ENCODE data around the gene RNF220. TPM values are rescaled to one million over a fixed set of nuclear protein-coding genes. Genes with fewer than 3 reads are reported as not detected.

Gene RNF220
- polyA plus RNA-seq, 1 donor: 83.4 TPM

DNA sequence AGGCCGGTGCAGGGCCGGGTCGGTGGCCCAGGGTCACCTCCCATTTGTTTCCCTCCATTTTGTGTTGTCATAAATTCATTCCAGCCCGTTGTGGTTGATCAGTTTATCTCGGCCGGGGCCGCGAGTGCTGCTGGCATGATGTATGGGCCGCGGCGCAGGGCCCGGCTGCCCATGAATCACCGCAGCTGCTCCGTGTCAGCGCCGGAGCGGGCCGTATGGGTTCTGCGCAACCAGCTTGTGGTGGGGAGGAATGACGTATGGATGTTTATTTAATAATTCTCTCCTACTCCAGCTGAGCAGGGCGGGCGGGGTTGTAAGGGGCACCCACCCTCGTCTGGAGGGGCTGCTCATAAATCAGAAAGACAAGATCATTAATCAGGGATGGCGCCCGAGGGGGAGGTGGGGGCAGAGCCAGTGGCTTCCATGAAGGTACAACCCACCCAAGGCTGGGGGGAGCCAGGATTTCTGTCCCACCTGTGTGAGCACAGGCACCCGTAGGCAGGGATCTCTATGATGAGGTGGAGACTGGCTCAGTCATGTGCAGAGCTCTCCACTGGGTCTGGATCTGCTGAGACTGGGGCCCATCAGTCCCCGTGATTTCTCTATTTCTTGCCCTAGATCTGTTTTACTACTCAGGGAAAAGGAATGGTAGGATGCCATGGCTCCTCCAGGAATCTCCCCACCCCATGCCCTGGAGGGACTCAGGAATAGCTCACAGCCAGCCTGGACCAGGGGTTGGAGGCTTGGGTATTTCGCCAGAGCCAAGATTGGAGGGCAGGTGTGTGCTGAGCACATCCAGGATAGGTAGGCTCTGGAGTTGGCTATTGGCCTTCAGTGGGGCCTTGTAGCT is 241.4 kb downstream of the RNF220 start:
- Histone ChIP-seq H3K4me1 (ENCODE audit: control insufficient read depth, insufficient read depth, low read length) (peaks cover 47% of the 10 kb centered on the region), H3K27ac (ENCODE audit: low read length) (no peak overlapping the region), H3K36me3 (ENCODE audit: control insufficient read depth, insufficient read depth, low read length) (peaks cover 94% of the 10 kb centered on the region), H3K27me3 (ENCODE audit: control insufficient read depth, insufficient read depth, low read length) (no peaks in the 10 kb centered on the region), H3K9me3 (ENCODE audit: control insufficient read depth, low read depth, low read length) (no peaks in the 10 kb centered on the region), H3K4me3 (ENCODE audit: low read length) (no peak overlapping the region)
- WGBS (ENCODE audit: insufficient coverage, low lambda C conversion rate): no CpG with 5 or more reads among the region's 28 CpGs
- no peak for DNase-seq

DNA sequence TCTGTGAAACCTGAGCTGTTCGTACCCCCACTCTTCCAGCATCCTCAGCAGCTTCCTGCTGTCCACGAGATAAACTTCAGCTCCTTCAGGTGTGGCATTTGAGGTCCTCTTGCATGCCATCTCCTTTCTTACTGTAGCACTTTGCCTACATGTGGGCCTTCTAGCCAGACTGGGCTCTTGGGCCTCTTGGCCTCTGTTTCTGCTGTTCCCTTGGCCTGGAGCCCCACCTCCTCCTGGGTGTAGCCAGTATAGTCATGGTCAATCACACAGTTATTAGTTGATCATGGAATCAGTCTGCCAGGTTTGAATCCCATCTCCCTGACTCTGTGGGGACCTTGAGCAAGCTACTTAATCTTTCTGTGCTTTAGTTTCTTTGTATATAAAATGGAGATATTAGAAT is 242.8 kb downstream of the RNF220 start:
- WGBS (ENCODE audit: insufficient coverage, low lambda C conversion rate): no CpG with 5 or more reads among the region's 2 CpGs
- no peak overlapping the region for H3K27ac ChIP-seq (ENCODE audit: low read length)
- no peak for DNase-seq

DNA sequence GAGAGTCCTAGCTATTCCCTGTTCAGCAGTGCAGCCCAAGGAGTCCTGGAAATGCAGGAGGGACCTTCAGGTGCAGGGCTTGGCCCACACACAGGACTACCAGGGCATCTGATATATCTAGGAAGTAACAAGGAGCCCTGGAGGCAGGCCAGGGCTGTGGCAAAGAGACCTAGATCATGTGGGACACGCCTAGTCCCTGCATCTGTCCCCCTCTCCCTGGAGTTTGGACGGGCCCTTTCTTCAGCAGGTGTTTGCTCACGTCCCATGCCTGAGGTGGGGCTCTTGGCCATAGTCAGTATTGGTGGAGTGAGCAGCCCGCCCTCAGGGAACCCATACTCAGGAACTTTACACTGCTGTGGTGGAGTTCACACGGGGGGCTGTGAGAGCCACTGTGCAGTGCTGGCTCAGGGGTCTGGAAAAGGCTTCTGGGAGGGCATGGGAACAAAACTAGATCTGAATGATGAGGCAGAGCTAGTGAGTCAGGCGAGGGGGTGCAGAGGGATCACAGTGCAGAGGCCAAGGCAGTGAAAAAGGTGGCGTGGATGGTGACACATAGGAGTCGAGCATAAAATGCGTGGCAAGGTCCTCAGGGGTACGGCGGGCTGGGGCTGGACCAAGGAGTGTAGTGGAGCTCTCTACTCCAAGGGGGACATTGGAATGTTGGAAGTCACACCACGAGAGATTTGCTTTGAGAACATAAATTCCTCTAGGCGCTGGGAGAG is 243.6 kb downstream of the RNF220 start:
- Histone ChIP-seq H3K27me3 (ENCODE audit: control insufficient read depth, insufficient read depth, low read length) (no peaks in the 10 kb centered on the region), H3K4me1 (ENCODE audit: control insufficient read depth, insufficient read depth, low read length) (peaks cover 50% of the 10 kb centered on the region), H3K9me3 (ENCODE audit: control insufficient read depth, low read depth, low read length) (no peaks in the 10 kb centered on the region), H3K4me3 (ENCODE audit: low read length) (no peak overlapping the region), H3K27ac (ENCODE audit: low read length) (peak overlapping the region; percentile 17), H3K36me3 (ENCODE audit: control insufficient read depth, insufficient read depth, low read length) (peaks cover 77% of the 10 kb centered on the region)
- DNase-seq: peak in 1 of 2 donors; percentile 70
- 97% methylated on average over 6 of the region's 13 CpGs for WGBS (ENCODE audit: insufficient coverage, low lambda C conversion rate)

More for the DNA sequence above, 242.8 kb downstream of the RNF220 start:
- Histone ChIP-seq H3K36me3 (ENCODE audit: control insufficient read depth, insufficient read depth, low read length) (peaks cover 80% of the 10 kb centered on the region), H3K4me1 (ENCODE audit: control insufficient read depth, insufficient read depth, low read length) (peaks cover 50% of the 10 kb centered on the region), H3K4me3 (ENCODE audit: low read length) (no peak overlapping the region), H3K27me3 (ENCODE audit: control insufficient read depth, insufficient read depth, low read length) (no peaks in the 10 kb centered on the region), H3K9me3 (ENCODE audit: control insufficient read depth, low read depth, low read length) (no peaks in the 10 kb centered on the region)

DNA sequence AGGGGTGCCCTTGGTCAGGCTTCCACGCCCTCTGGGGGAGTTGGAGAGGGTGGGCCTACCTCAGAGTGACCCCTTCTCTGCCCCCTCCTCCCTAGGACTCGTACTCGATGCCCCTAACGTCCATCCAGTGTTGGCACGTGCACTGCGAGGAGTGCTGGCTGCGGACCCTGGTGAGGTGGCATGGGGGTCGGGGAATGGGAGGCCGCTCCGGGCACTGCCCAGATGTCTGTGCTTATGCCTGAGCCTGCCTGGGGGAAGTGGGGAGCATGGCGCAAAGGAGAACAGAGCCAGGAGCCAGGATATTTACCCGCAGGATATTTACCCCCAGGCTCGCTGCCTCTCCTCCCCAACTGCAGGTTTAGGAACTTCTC is 244.7 kb downstream of the RNF220 start:
- Histone ChIP-seq H3K4me3 (ENCODE audit: low read length) (no peak overlapping the region), H3K9me3 (ENCODE audit: control insufficient read depth, low read depth, low read length) (peaks cover 1% of the 10 kb centered on the region), H3K4me1 (ENCODE audit: control insufficient read depth, insufficient read depth, low read length) (peaks cover 50% of the 10 kb centered on the region), H3K27me3 (ENCODE audit: control insufficient read depth, insufficient read depth, low read length) (no peaks in the 10 kb centered on the region), H3K36me3 (ENCODE audit: control insufficient read depth, insufficient read depth, low read length) (peaks cover 74% of the 10 kb centered on the region), H3K27ac (ENCODE audit: low read length) (peak overlapping the region; percentile 69)
- WGBS (ENCODE audit: insufficient coverage, low lambda C conversion rate): no CpG with 5 or more reads among the region's 13 CpGs
- DNase-seq: no peak

DNA sequence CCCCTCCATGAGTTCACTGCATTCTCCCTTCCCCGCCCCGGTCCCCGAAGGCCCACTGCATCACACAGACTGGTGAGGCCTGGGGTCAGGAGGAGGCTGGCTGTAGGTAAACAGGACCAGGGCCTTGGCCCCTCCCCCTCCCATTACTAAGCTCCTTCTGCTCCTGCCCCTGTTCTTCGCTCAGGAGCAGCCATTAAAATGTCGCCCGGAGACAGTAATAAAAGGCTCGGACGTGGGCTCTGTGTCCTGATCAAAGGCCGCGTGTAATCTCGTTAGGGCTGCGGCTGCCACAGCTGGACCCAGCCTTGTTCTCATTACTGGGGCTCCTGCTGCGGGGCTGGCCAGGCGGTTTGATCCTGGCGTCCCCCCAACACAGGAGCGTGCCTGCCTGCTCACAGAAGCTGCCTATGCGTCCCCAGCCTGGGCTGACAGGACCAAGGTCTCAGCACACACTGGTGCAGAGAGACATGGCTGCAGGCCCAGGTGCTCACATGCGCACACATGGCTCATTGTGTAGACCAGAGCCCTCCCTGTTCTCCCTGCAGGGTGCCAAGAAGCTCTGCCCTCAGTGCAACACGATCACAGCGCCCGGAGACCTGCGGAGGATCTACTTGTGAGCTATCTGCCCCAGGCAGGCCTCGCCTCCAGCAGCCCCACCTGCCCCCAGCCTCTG is 245.2 kb downstream of the RNF220 start:
- H3K4me1 ChIP-seq (ENCODE audit: control insufficient read depth, insufficient read depth, low read length): peaks cover 50% of the 10 kb centered on the region
- no peak overlapping the region for H3K4me3 ChIP-seq (ENCODE audit: low read length)
- no peaks in the 10 kb centered on the region for H3K27me3 ChIP-seq (ENCODE audit: control insufficient read depth, insufficient read depth, low read length)
- peaks cover 3% of the 10 kb centered on the region for H3K9me3 ChIP-seq (ENCODE audit: control insufficient read depth, low read depth, low read length)
- DNase-seq: peak; percentile 84 to 92
- peak overlapping the region; percentile 69 for H3K27ac ChIP-seq (ENCODE audit: low read length)
- H3K36me3 ChIP-seq (ENCODE audit: control insufficient read depth, insufficient read depth, low read length): peaks cover 71% of the 10 kb centered on the region
- WGBS (ENCODE audit: insufficient coverage, low lambda C conversion rate): no CpG with 5 or more reads among the region's 23 CpGs

DNA sequence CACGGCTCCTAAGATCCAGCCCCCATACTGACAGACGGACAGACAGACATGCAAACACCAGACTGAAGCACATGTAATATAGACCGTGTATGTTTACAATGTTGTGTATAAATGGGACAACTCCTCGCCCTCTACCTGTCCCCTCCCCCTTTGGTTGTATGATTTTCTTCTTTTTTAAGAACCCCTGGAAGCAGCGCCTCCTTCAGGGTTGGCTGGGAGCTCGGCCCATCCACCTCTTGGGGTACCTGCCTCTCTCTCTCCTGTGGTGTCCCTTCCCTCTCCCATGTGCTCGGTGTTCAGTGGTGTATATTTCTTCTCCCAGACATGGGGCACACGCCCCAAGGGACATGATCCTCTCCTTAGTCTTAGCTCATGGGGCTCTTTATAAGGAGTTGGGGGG is 246.0 kb downstream of the RNF220 start:
- no peak overlapping the region for H3K4me3 ChIP-seq (ENCODE audit: low read length)
- H3K36me3 ChIP-seq (ENCODE audit: control insufficient read depth, insufficient read depth, low read length): peaks cover 63% of the 10 kb centered on the region
- H3K9me3 ChIP-seq (ENCODE audit: control insufficient read depth, low read depth, low read length): peaks cover 3% of the 10 kb centered on the region
- no peak for DNase-seq
- no CpG with 5 or more reads among the region's 8 CpGs for WGBS (ENCODE audit: insufficient coverage, low lambda C conversion rate)
- H3K4me1 ChIP-seq (ENCODE audit: control insufficient read depth, insufficient read depth, low read length): peaks cover 50% of the 10 kb centered on the region
- no peaks in the 10 kb centered on the region for H3K27me3 ChIP-seq (ENCODE audit: control insufficient read depth, insufficient read depth, low read length)
- no peak overlapping the region for H3K27ac ChIP-seq (ENCODE audit: low read length)

DNA sequence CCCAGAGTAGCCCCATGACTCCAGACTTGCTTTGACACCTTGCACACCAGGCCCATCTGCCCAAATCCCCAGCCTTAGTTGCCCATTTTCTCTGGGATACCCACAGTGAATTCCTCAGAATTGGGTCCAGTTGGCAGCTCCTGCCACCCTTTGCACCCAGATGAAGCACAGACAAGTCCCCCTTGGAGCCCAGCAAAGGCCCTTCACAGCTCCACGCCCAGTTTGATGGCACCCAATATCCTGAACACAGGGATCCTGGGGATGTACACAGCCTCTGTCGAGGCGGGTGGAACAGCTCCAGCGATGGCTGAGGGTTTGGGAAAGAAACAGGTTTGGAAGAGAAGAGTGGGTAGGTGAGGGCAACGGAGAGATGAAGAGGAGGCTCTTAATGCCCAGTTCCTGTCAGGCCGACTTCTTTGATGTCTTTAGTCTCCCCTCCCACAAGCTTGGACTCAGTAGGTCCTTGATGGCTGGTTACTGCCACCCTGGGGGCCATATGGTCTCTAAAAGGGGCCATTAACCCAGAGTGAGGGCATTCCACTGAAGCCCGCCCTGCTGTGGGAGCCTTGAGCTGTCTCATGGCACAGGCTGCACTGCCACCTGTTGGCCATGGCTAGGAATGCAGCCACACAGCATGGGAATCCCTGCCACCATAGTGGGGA is 247.5 kb downstream of the RNF220 start:
- peaks cover 39% of the 10 kb centered on the region for H3K4me1 ChIP-seq (ENCODE audit: control insufficient read depth, insufficient read depth, low read length)
- no peak overlapping the region for H3K4me3 ChIP-seq (ENCODE audit: low read length)
- H3K9me3 ChIP-seq (ENCODE audit: control insufficient read depth, low read depth, low read length): peaks cover 3% of the 10 kb centered on the region
- DNase-seq: peak; percentile 60 to 63
- no CpG with 5 or more reads among the region's 7 CpGs for WGBS (ENCODE audit: insufficient coverage, low lambda C conversion rate)
- peaks cover 54% of the 10 kb centered on the region for H3K36me3 ChIP-seq (ENCODE audit: control insufficient read depth, insufficient read depth, low read length)
- H3K27ac ChIP-seq (ENCODE audit: low read length): no peak overlapping the region
- H3K27me3 ChIP-seq (ENCODE audit: control insufficient read depth, insufficient read depth, low read length): no peaks in the 10 kb centered on the region

DNA sequence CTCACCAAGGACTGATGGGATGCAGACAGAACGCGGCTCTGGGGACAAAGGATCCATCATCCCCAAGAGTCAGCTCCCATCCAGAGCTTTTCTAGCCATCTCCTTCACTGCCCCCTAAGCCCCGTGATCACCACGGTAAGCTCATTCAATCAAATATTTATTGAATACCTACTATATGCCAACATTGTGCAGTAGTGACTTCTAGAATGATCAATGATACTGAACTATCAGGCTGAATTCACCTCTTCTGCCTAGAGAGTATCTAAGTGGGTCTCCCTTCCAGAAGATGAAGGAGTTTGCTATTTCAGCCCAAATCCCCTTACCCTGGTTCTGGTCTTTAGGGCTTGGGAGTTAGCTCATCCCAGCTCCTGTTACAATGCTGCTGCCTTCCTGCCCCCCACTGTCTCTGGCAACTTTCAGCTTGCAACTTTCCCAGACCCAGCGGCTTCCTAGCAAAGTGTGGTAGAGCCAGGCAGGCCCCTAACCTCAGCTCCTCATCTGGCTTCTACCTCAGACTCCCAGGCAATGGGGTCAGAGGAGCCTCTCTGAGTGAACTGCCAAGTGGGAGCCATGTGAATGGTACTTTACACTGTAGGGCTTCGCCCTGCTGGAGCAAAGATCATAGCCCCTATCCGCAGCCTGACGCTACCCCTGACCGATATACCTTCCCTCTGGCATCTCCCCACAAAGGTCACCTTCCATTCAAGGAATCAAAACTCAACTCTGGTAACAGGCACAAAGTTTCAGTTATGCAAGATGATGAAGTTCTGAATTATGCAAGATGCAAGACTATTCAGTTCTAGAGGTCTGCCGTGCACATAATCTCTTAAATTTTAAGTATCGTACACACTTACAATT is 248.3 kb downstream of the RNF220 start:
- Histone ChIP-seq H3K4me1 (ENCODE audit: control insufficient read depth, insufficient read depth, low read length) (peaks cover 32% of the 10 kb centered on the region), H3K27me3 (ENCODE audit: control insufficient read depth, insufficient read depth, low read length) (no peaks in the 10 kb centered on the region), H3K36me3 (ENCODE audit: control insufficient read depth, insufficient read depth, low read length) (peaks cover 48% of the 10 kb centered on the region), H3K27ac (ENCODE audit: low read length) (no peak overlapping the region), H3K4me3 (ENCODE audit: low read length) (no peak overlapping the region), H3K9me3 (ENCODE audit: control insufficient read depth, low read depth, low read length) (peaks cover 3% of the 10 kb centered on the region)
- 80% methylated on average over 1 of the region's 11 CpGs for WGBS (ENCODE audit: insufficient coverage, low lambda C conversion rate)
- no peak for DNase-seq

DNA sequence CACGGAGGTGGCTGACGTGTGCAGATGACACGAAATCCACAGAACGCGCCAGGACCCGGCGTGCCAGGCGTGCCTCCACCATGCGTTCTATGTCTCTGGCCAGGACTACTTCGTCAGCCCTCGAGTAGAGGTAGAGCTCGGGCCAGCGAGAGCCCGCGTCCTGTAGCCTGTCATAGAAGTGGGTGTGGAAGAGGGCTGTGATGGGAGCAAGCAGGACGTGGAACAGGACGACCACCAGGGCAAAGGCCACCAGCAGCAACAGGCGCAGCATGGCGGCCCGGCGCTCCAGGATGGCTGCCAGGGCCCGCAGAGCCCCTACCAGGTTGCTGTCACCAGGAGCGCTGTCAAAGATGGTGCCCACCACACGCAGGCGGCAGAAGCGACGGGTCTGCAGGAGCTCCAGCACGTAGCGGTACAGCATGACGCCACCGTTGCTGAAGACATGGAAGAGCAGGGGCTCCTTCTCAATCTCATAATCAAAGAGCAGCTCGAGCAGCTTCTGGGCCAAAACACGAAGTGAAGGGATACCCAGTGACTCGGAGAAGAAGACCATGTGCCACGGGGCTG is 249.6 kb downstream of the RNF220 start:
- Histone ChIP-seq H3K36me3 (ENCODE audit: control insufficient read depth, insufficient read depth, low read length) (peaks cover 45% of the 10 kb centered on the region), H3K4me1 (ENCODE audit: control insufficient read depth, insufficient read depth, low read length) (peaks cover 18% of the 10 kb centered on the region), H3K4me3 (ENCODE audit: low read length) (no peak overlapping the region), H3K9me3 (ENCODE audit: control insufficient read depth, low read depth, low read length) (peaks cover 3% of the 10 kb centered on the region), H3K27ac (ENCODE audit: low read length) (no peak overlapping the region), H3K27me3 (ENCODE audit: control insufficient read depth, insufficient read depth, low read length) (no peaks in the 10 kb centered on the region)
- no peak for DNase-seq
- 100% methylated on average over 1 of the region's 35 CpGs for WGBS (ENCODE audit: insufficient coverage, low lambda C conversion rate)

Measured in large intestine (tissue), 3 donors.